ENCODE results near the gene MC1R.
A peak's percentile ranks its signal among the peaks of the same experiment; 100 is the strongest.

MC1R gene

GRCh38 chr16:89899879-89900481 is 18.7 kb upstream of the MC1R start:
- no peak for TF ChIP-seq POLR2A (IDR thresholded peaks at IDR 0.05; ENCODE audit: low read depth, low read length)
- no peak for TF ChIP-seq TAF1 (IDR thresholded peaks at IDR 0.05; ENCODE audit: borderline replicate concordance, low read depth, low read length)
- no peak for TF ChIP-seq POLR2AphosphoS5 (IDR thresholded peaks at IDR 0.05; ENCODE audit: low read depth, low read length)
- no peak for FAIRE-seq

GRCh38 chr16:89900885-89901284 is 17.8 kb upstream of the MC1R start:
- FAIRE-seq (no peak), DNase-seq (ENCODE audit: insufficient read length) (no peak)
- no peak for TF ChIP-seq POLR2A (IDR thresholded peaks at IDR 0.05; ENCODE audit: low read depth, low read length)
- no peak for TF ChIP-seq TAF1 (IDR thresholded peaks at IDR 0.05; ENCODE audit: borderline replicate concordance, low read depth, low read length)
- TF ChIP-seq POLR2AphosphoS5 (IDR thresholded peaks at IDR 0.05; ENCODE audit: low read depth, low read length), result no peak

More at GRCh38 chr16:89899879-89900481, 18.7 kb upstream of the MC1R start:
- no peak for DNase-seq (ENCODE audit: insufficient read length)

GRCh38 chr16:89902980-89903379 is 15.7 kb upstream of the MC1R start:
- no peak for DNase-seq (ENCODE audit: insufficient read length)
- FAIRE-seq, result no peak
- TF ChIP-seq POLR2A (IDR thresholded peaks at IDR 0.05; ENCODE audit: low read depth, low read length), result no peak
- TF ChIP-seq POLR2AphosphoS5 (IDR thresholded peaks at IDR 0.05; ENCODE audit: low read depth, low read length), result no peak
- TF ChIP-seq TAF1 (IDR thresholded peaks at IDR 0.05; ENCODE audit: borderline replicate concordance, low read depth, low read length), result no peak

- no peak for TF ChIP-seq POLR2AphosphoS5 (IDR thresholded peaks at IDR 0.05; ENCODE audit: low read depth, low read length)
- no peak for TF ChIP-seq POLR2A (IDR thresholded peaks at IDR 0.05; ENCODE audit: low read depth, low read length)
- no peak for TF ChIP-seq TAF1 (IDR thresholded peaks at IDR 0.05; ENCODE audit: borderline replicate concordance, low read depth, low read length)
- no peak for FAIRE-seq
- DNase-seq (ENCODE audit: insufficient read length), result no peak
Measured at GRCh38 chr16:89903908-89904515, 14.7 kb upstream of the MC1R start.

GRCh38 chr16:89904606-89905510 is 13.8 kb upstream of the MC1R start:
- FAIRE-seq (no peak), DNase-seq (ENCODE audit: insufficient read length) (no peak)
- peak; percentile 16; the same call in 1 of the 2 replicates for TF ChIP-seq POLR2A (IDR thresholded peaks at IDR 0.05; ENCODE audit: low read depth, low read length)
- no peak for TF ChIP-seq TAF1 (IDR thresholded peaks at IDR 0.05; ENCODE audit: borderline replicate concordance, low read depth, low read length)

GRCh38 chr16:89905511-89906139 is 13.0 kb upstream of the MC1R start:
- FAIRE-seq, result no peak
- TF ChIP-seq POLR2AphosphoS5 (IDR thresholded peaks at IDR 0.05; ENCODE audit: low read depth, low read length) (no peak), POLR2A (IDR thresholded peaks at IDR 0.05; ENCODE audit: low read depth, low read length) (no peak), TAF1 (IDR thresholded peaks at IDR 0.05; ENCODE audit: borderline replicate concordance, low read depth, low read length) (no peak)
- DNase-seq (ENCODE audit: insufficient read length), result no peak

- FAIRE-seq (no peak), DNase-seq (ENCODE audit: insufficient read length) (no peak)
- TF ChIP-seq POLR2A (IDR thresholded peaks at IDR 0.05; ENCODE audit: low read depth, low read length) (no peak), POLR2AphosphoS5 (IDR thresholded peaks at IDR 0.05; ENCODE audit: low read depth, low read length) (no peak), TAF1 (IDR thresholded peaks at IDR 0.05; ENCODE audit: borderline replicate concordance, low read depth, low read length) (no peak)
Measured at GRCh38 chr16:89906140-89907025, 12.3 kb upstream of the MC1R start.

GRCh38 chr16:89907055-89907814 is 11.4 kb upstream of the MC1R start:
- DNase-seq (ENCODE audit: insufficient read length) (no peak), FAIRE-seq (peak; percentile 38)
- TF ChIP-seq TAF1 (IDR thresholded peaks at IDR 0.05; ENCODE audit: borderline replicate concordance, low read depth, low read length) (no peak), POLR2AphosphoS5 (IDR thresholded peaks at IDR 0.05; ENCODE audit: low read depth, low read length) (no peak), POLR2A (IDR thresholded peaks at IDR 0.05; ENCODE audit: low read depth, low read length) (no peak)

GRCh38 chr16:89908236-89908635 is 10.4 kb upstream of the MC1R start:
- DNase-seq (ENCODE audit: insufficient read length), result no peak
- TF ChIP-seq POLR2AphosphoS5 (IDR thresholded peaks at IDR 0.05; ENCODE audit: low read depth, low read length) (no peak), TAF1 (IDR thresholded peaks at IDR 0.05; ENCODE audit: borderline replicate concordance, low read depth, low read length) (no peak), POLR2A (IDR thresholded peaks at IDR 0.05; ENCODE audit: low read depth, low read length) (no peak)
- FAIRE-seq, result no peak

Measured in GM12892 (cell line).